SKM-1 (cell line): Measurements from ENCODE around the gene MFSD6.

Experiments used
- DNase-seq: peaks from one replicate; lab custom pipeline; 2025; ENCODE audit not compliant: unreplicated experiment; lab: John Stamatoyannopoulos, UW

MFSD6 gene

DNA sequence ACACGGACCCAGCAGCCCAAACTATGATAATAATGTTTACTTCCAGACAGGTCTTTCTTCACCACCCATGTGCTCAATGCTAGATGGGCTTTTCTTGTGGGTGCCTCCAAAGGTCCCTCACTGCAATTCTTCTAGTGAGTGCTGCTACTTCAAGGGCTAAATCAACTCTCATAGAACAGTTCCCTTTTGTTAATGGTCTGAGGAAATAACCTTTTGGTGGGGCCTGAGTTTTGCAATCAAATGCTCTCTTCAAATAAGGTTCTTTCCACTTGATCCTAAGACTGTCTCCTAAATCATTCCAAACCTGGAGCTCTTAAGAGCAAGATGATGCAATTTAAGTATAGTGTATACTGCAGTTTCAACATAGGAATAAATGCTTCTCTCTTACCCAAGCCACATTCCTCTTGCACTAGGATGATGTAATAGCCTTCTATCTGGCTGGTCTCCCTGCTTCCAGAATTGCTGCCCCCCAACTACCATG is 120.4 kb downstream of the MFSD6 start:
- peak; percentile 82 for DNase-seq

DNA sequence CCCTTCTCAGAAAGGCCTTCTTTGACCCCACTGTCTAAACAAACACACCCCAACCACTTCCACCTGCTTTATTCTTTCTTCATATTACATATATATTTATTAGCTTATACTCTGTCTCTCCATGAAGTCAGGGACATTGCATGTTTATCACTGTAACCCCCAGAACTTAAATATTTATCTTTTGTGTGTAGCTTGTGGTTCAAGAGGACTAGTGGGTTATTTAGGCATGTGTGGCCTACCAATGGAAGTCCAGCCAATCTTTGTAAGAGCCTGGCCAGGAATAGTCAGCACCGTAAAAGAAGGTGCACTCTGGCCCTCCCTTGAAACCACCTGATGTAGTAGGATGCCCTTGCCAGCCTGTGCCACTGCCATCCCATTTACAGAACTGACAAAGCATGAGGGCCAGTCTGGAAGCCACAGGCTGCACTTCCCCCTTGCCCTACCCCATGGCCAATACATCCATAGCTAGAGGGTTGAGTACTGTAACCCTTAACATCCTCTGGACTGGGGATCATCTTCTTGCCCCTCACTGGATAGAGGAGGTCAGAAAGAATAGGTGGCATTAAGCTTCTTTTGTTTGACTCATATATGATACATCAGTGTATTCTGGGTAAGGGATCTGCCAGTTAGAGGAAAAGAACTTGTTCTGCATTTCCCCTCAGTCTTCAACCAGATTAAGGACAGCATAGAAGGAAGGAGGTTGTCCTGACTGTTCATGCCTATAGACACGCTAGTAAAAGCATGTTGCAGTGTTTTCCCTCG is 121.5 kb downstream of the MFSD6 start:
- DNase-seq, result no peak

DNA sequence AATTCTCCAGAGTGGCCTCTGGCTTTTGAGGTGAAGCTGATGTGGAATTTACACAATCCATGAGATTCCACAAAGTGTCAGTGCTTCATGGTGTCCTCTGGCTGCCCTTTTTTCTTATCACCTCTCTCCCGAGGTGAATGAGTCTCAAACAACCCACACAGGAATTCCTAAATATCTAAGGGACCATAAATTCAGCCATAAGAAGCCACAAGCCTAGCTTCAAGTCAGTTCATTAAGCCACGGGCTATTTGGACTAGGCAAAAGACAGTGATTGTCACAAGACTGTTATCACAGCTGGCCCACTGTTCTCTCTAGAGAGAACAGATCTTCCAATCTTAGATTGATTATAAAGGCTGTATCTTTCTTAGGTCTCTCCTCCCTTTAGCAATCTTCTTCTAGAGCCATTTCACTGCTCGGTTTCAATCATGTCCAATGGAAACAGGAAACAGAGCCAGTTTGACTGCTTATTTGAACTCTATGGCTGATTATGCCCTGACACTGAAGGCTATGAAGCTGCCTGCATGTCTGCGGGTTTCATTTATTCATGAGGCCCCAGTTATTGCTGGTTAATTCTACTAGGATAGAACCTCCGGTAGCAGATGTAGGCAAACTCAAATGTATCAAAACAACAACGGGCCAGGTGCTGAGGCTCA is 122.2 kb downstream of the MFSD6 start:
- DNase-seq, result no peak

DNA sequence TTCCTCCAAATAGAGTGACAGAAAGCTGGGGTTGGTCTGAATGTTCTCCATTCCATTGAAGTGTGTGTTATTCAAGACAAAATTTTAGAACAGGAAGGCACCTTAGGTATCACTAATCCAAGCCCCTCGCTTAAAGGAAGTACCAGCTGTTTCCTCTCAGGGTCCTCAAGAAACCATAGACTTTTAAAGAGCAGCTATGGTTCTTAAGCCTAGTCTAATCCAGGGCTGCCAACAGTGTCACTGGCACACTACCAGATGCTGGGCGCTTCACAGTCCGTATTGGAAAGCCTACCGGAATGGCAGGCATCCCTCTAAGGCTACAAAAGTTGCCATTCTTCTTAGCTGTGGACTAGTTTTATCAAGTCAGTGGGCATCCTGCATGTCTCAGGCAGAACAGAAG is 124.4 kb downstream of the MFSD6 start:
- no peak for DNase-seq

DNA sequence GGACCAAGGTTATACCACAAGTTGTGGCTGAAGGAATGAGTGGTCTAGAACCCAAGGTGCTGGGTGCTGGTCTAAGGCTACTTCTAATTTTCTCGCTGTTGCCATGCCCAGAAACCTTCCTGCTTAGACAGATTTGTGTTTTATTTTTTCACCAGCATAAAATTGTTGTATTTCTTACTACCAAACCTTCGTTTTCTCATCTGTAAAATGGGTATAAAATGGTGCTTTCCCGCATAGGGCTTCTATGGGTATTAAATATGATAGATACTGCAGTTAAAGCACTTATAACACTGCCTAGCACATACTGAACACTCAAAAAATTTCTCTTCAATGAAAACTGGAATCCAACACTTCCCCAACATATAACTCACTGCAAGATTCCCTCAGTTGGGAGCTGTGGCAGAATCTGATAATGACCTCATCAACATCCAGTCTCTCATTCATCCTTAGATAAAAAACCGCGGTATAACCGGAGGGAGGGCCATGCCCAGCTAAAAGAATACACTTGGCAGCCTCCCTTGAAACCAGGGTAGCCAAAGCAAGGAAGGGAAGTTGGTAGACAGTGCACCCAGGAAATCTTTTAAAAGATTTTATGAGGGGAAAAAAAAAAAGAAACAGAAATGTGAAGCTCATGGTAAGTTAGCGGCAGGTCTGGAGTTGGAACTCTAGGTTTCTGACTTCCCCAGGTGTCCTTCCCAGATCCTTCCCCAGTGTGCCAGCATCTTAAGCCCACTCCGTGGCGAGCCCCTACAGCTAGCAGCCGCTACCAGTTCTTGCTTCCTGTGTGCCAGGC is 125.2 kb downstream of the MFSD6 start:
- DNase-seq, result no peak

DNA sequence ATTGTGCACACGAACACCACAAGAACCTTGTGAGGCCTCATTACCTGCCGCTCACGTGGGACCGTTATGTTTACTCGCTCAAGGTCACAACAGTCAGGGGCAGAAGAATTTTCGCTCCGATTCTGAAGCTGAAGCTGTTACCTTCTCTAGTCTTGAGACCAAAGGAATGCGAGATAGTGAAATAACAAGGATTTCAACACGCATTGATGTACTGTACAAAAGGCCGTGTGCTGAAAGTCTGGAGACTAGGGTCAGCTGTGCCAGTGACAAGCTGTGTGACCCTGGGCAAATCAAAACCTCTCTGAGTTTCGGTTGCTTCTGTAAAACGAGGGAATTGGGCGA is 125.8 kb downstream of the MFSD6 start:
- no peak for DNase-seq

DNA sequence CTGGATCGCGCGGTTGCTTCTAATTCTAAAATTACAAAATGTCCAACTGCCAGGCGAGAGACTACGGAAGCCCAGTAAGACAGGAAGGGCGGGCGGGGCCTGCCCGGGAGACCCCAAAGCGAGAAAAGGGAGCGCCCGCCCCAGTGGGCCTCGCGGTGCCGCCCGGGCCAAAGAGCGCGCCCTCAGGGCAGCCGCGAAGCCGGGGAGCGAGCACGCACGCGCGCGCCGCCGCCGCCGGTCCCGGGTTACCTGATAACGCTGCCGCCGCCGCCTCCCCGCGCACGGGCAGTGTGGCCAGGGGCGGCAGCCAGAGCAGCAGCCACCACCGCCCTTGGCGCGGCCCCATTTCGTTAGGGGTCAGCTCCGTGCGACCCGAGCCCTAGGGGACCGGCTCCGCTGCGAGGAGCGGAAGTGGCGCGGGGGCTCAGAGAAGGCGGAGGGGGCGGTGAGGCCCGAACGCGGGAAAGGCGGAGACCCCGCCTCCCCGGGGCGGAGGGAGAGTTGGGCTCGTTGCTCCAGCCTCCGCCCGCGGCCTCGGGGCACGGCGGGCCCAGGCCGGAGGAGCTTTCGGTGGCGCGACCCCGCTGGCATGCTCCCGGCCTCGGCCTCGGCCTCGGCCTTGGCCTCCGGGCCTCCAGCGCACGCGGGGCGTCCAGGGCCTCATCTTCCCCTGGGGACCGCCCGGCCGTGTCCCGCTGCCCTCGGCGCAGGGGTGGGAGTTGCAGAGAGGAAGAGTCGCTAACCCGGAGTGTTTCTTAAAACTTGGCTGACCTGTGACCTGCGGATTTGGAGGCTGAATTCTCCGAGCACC is 126.4 kb downstream of the MFSD6 start, which contains the start of gene NEMP2:
Gene NEMP2 (minus strand): TSS at position 413 of the 811 bp plus-strand sequence. CDS start 67 bp downstream, at position 346.
- DNase-seq, result peak; percentile 54

DNA sequence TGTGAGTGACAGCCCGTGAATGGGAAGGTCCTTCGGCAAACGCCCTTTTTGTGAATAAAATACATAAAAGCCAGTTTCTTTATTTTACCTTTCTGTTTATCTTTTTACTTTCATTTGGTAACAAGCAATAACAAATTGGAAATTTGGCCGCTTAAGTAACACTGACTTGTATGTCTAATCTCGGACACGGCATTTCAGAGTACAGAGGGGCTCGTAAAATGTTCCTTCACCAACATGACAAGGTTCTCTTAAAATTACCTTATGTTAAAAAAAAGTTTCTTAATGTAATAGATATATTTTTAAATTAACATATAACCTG is 126.9 kb downstream of the MFSD6 start:
- DNase-seq, result no peak

DNA sequence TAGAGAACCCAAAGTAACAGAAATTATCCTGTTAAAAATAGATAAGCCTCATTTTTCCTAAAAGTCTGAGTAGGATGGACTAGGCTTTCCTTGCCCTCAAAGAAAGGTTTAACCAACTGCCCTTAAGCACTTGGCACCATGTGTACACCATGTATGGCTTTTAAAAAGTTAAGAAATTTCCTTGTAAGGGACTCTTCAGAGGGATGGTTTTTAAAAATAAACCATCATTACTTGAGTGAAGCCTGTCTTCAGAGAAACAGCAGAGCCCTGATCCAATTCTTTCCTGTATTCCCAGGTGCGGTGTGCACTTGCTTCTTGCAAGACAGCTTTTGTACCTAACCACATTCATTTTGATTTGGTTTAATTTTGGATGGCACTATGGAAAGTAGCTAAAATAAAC is 127.4 kb downstream of the MFSD6 start:
- DNase-seq, result no peak

DNA sequence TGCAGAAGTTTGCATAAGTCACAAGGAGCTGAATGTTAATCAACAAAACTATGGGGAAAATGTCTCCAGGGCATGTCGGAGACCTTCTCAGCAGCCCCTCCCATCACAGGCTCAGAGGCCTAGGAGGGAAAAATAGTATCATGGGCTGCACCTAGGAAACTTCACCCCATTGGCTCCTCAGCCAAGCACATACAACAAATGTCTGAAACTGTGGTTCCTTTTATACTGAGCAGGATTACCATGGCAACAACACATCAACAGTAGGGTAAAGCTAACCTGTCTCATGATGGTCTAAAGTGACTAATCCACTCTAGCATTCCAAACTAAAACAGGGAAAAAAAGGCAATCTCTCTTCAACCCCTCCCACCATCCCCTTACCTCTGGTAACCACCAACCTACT is 129.6 kb downstream of the MFSD6 start:
- no peak for DNase-seq

DNA sequence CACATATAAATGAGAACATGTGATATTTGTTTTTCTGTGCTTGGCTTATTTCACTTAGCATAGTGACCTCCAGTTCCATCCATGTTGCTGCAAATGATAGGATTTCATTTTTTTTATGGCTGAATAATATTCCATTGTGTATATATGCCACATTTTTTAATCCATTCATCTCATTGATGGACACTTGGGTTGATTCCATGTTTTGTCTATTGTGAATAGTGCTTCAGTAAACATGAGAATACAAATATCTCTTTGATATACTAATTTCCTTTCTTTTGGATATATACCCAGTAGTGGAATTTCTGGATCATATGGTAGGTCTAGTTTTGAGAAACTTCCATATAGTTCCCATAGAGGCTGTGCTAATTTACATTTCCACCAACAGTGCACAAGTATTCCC is 130.0 kb downstream of the MFSD6 start:
- no peak for DNase-seq

DNA sequence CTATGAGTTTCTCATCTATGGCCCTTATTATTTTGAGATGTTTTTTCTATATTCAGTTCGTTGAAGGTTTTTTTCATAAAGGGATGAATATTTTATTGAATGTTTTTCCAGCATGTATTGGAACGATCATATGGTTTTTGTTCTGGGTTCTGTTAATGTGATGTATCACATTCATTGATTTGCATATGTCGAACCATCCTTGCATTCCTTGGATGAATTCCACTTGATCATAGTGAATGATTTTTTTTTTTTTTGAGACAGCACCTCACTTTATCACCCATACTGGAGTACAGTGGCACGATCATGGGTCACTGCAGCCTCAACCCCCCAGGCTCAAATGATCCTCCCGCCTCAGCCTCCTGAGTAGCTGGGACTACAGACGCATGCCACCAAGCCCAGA is 131.9 kb downstream of the MFSD6 start:
- DNase-seq, result no peak

DNA sequence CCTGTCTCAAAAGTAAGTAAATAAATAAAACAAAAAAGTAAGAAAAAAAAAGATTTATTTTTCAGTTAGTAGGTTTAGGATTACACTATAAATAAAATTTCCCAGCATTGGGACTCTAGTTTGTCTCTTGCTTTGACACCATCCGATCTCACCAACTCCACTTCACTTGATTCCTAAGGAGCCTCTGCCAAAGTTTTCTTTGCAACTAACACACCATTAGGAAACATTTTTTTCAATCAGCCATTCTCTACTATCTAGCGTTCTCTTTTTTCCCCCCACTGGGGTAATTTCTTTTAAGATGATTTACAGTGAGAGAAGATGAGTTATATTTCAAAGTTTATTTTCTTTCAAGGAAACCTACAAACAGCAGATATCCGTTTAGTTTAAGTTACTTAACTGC is 136.9 kb downstream of the MFSD6 start:
- no peak for DNase-seq

DNA sequence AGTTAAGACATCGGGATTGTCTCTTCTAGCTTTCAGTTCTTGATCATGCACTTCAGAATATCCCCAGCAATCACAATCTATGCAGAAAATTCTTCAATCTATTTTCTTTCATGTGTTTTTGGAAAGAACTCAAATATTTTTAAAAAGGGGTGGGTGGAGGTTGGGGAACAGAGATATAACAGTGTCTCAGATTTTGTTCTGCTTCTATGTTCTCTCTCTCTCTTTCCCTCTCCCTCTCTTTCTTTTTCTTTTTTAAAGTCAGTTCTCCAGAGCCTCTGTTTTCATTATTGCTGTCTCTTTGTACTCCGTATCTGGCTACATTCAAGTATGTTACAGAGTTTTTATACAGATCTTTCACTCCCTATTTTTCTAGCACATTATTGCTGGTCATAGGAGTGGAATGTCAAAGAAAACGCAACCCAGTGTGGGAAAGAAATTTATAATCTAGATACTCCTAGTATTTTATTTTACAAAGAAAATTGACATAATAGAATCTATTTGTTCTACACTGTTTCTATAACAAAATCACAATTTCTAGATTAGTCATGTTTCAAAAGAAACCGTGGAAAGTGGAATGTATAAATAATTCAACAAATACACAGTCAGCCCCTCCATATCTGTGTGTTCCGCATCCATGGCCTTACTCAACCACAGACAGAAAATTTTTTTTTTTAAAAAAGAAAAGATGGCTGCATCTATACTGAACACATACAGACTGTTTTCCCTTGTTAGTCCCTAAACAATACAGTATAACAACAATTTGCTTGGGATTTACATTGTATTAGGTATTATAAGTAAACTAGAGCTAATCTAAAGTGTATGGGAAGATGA is 137.6 kb downstream of the MFSD6 start:
- DNase-seq, result no peak

DNA sequence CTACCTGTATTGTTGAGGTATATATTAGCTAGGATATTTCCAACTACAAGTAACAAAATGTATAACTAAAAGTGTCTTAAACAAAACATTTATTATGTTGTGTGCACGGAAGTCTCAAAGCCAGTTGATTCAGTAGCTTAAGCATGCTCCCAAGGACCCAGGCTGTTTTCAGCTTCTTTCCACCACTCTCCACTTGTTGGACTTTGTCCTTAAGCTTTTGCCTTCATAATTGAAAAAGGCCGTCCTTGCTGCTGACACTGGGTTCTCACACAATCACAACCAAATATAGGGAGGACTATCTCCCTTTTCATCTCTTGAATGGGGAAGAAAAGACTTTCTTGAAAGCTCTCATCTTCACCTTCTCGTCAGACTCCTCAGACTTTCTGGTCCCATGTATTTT is 138.6 kb downstream of the MFSD6 start:
- no peak for DNase-seq

DNA sequence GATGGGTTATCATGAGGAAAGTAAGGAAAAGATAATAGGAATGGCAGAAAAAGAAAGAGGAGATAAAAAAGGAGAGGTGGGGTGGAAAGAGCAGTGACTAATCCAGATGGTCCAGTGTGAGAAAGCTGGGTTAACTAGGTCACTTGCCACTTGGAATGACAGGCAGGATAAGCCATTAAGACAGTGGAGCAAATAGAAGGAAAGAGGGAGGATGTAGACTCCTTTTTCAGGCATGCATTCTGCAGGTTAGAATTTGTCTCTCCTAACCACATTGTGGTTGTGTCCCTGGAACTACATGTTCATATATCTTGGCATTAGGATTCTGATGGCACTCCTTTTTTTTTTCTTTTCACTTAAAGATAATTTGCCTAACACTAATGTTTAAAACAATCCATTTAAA is 139.7 kb downstream of the MFSD6 start:
- no peak for DNase-seq

DNA sequence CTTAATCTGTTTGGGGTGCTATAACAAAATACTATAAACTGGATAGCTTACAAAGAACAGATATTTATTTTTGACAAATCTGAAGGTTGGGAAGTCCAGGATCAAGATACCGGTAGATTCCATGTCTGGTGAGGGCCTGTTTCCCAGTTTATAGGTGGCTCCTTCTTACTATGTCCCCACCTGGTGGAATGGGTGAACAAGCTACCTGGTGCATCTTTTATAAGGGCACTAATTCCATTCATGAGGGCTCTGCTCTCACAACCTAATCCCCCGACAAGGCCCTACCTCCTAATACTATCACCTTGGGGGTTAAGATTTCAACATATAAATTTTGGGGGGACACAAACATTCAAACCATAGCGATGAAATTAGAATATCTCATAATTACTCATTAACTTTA is 142.0 kb downstream of the MFSD6 start:
- no peak for DNase-seq
